Measurements from ENCODE around the gene FDPS.

Gene FDPS

GRCh38 chr1:155334962-155335361, 26.3 kb downstream of the FDPS start:
- no peaks in the 10 kb centered on the region for H3K9me3 ChIP-seq (ENCODE audit: control insufficient read depth, insufficient read depth, low read length)
- H3K4me3 ChIP-seq (ENCODE audit: low read depth, low read length): no peak overlapping the region
- H3K4me1 ChIP-seq (ENCODE audit: control insufficient read depth, insufficient read depth, low read length): no peaks in the 10 kb centered on the region
- H3K36me3 ChIP-seq (ENCODE audit: control insufficient read depth, insufficient read depth, low read length): peaks cover 17% of the 10 kb centered on the region
- H3K27me3 ChIP-seq (ENCODE audit: control insufficient read depth, insufficient read depth, low read length): no peaks in the 10 kb centered on the region
- H3K9ac ChIP-seq (ENCODE audit: low read depth, low read length): no peak overlapping the region

- Histone ChIP-seq H3K4me3 (ENCODE audit: low read depth, low read length) (no peak overlapping the region), H3K9me3 (ENCODE audit: control insufficient read depth, insufficient read depth, low read length) (no peaks in the 10 kb centered on the region), H3K27me3 (ENCODE audit: control insufficient read depth, insufficient read depth, low read length) (no peaks in the 10 kb centered on the region), H3K4me1 (ENCODE audit: control insufficient read depth, insufficient read depth, low read length) (no peaks in the 10 kb centered on the region), H3K36me3 (ENCODE audit: control insufficient read depth, insufficient read depth, low read length) (peaks cover 8% of the 10 kb centered on the region), H3K9ac (ENCODE audit: low read depth, low read length) (no peak overlapping the region)
Measured at GRCh38 chr1:155339515-155340097, 30.9 kb downstream of the FDPS start.

GRCh38 chr1:155342842-155343241, 34.2 kb downstream of the FDPS start:
- Histone ChIP-seq H3K4me1 (ENCODE audit: control insufficient read depth, insufficient read depth, low read length) (no peaks in the 10 kb centered on the region), H3K27me3 (ENCODE audit: control insufficient read depth, insufficient read depth, low read length) (no peaks in the 10 kb centered on the region), H3K36me3 (ENCODE audit: control insufficient read depth, insufficient read depth, low read length) (peaks cover 20% of the 10 kb centered on the region), H3K4me3 (ENCODE audit: low read depth, low read length) (no peak overlapping the region), H3K9me3 (ENCODE audit: control insufficient read depth, insufficient read depth, low read length) (no peaks in the 10 kb centered on the region), H3K9ac (ENCODE audit: low read depth, low read length) (no peak overlapping the region)

- Histone ChIP-seq H3K9me3 (ENCODE audit: control insufficient read depth, insufficient read depth, low read length) (no peaks in the 10 kb centered on the region), H3K36me3 (ENCODE audit: control insufficient read depth, insufficient read depth, low read length) (peaks cover 20% of the 10 kb centered on the region), H3K4me1 (ENCODE audit: control insufficient read depth, insufficient read depth, low read length) (no peaks in the 10 kb centered on the region), H3K9ac (ENCODE audit: low read depth, low read length) (no peak overlapping the region), H3K4me3 (ENCODE audit: low read depth, low read length) (no peak overlapping the region), H3K27me3 (ENCODE audit: control insufficient read depth, insufficient read depth, low read length) (no peaks in the 10 kb centered on the region)
Measured at GRCh38 chr1:155352631-155353030, 44.0 kb downstream of the FDPS start.

DNA sequence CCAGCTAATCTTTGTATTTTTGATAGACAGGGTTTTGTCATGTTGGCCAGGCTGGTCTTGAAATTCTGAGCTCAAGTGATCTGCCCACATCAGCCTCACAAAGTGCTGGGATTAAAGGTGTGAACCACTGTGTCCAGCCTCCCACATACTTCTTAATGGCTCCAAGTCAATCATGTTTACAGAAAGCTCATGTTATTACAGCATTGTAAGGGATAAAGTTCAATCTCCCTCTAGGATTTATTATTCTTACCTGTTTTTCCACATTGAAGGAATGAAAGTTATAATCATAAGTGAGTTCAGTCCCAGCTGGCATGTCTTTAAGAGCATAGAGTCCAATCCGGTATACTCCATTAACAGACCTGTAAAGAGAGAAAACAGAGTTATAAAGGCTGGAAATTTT, 51.4 kb downstream of the FDPS start:
- no peaks in the 10 kb centered on the region for H3K9me3 ChIP-seq (ENCODE audit: control insufficient read depth, insufficient read depth, low read length)
- H3K36me3 ChIP-seq (ENCODE audit: control insufficient read depth, insufficient read depth, low read length): peaks cover 13% of the 10 kb centered on the region
- H3K4me3 ChIP-seq (ENCODE audit: low read depth, low read length): no peak overlapping the region
- no peaks in the 10 kb centered on the region for H3K27me3 ChIP-seq (ENCODE audit: control insufficient read depth, insufficient read depth, low read length)
- no peaks in the 10 kb centered on the region for H3K4me1 ChIP-seq (ENCODE audit: control insufficient read depth, insufficient read depth, low read length)
- H3K9ac ChIP-seq (ENCODE audit: low read depth, low read length): no peak overlapping the region

Measured in iPS-15b (cell line).